Cardiac muscle cell (in vitro differentiated cells and primary cell): ENCODE data around the gene AGAP1. TPM values are rescaled to one million over a fixed set of nuclear protein-coding genes. Genes with fewer than 3 reads are reported as not detected.

Experiments used
- DNase-seq, 2 donors: peaks; one replicate each; pipeline versions ENCODE4 v3.0.0 to v3.0.0-alpha.2; 2010 to 2017; ENCODE audit warnings: low read depth in 1 of 2, low spot score in 1 of 2
- H3K27ac ChIP-seq: fragments of 200-600 bp; sonication (generic); 2 replicates; pipeline ENCODE4 v1.5.1; 2016
- H3K27me3 ChIP-seq: fragments of 200-600 bp; sonication (generic); 2 replicates; pipeline ENCODE4 v1.6.0; 2016; ENCODE audit warnings: control low read depth
- H3K36me3 ChIP-seq: fragments of 200-600 bp; sonication (generic); 2 replicates; pipeline ENCODE4 v1.5.1; 2016; ENCODE audit warnings: control low read depth
- H3K4me1 ChIP-seq: fragments of 200-600 bp; sonication (generic); 2 replicates; pipeline ENCODE4 v1.8.1; 2017; ENCODE audit warnings: low read depth, mild to moderate bottlenecking, mixed run types
- H3K4me3 ChIP-seq: fragments of 200-600 bp; sonication (generic); 2 replicates; pipeline ENCODE4 v1.5.1; 2016; ENCODE audit warnings: mild to moderate bottlenecking
- H3K9me3 ChIP-seq: fragments of 200-600 bp; sonication (generic); 2 replicates; pipeline ENCODE4 v1.5.1; 2017; ENCODE audit warnings: low read depth, mild to moderate bottlenecking, control low read depth
- CTCF ChIP-seq: IDR thresholded peaks from 2 replicates; pipeline ENCODE4 v1.5.1; 2012; ENCODE audit warnings: low read depth, mild to moderate bottlenecking, low read length
- polyA plus RNA-seq: library from polyadenylated mRNA; unstranded; fragments of >200 nt; fragmentation: Nextera tagmentation; extraction: Ambion mirVana; gene quantifications from 2 replicates; pipeline ENCODE4 v1.2.1, GENCODE V29; 2016
- total RNA-seq: library from RNA; depleted of rRNA; stranded (reverse); fragments of >200 nt; gene quantifications from 2 replicates; pipeline ENCODE4 v1.2.3, GENCODE V29; 2016

The AGAP1 gene
- total and polyA plus RNA-seq, 2 experiments from 2014 or later, result 8.6 to 38.2 TPM

DNA sequence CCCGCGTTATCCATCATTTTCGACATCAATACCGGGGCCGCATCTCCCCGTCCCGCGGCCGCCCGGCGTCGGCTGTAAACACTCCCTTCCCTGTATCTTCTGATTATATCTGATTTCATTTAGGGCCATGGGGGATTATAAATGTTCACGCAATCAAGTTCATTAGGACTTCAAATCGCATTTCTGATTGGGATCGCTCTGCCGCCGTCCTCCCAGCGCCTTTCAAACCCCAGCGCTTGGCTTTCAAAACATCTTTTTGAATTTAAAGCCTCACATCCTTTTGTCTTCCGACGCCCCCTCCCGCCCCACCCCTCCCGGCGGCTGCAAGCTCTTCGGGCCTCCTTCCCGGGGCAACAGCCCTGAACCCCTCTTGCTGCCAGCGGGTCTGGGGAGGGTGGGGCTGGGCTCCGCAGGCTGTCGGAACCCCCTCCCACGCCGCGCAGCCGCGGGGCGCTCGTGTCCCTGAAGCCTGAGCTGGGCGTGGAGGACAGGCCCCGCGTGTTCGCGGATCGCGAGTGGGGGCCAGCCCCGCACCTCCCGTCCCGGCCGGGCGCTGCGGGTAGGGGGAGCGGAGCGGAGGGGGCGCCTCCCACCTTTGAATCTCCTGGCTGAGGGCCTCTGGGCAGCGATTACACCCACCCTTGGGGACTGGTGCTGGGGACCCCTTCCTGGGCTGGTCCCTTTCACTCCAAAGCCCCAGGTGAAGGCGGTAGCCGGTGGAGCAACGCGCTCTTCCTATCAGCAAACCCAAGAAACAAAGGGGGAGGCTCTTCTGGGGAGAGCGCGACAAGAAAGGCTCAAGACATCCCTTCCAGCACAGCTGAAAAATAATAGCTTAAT, 685.6 kb downstream of the AGAP1 start:
- peak overlapping the region; percentile 5 for H3K4me3 ChIP-seq
- H3K27ac ChIP-seq, result no peak overlapping the region
- no peaks in the 10 kb centered on the region for H3K36me3 ChIP-seq
- no peaks in the 10 kb centered on the region for H3K9me3 ChIP-seq
- TF ChIP-seq CTCF, result no peak
- no peaks in the 10 kb centered on the region for H3K4me1 ChIP-seq
- peaks cover 82% of the 10 kb centered on the region for H3K27me3 ChIP-seq
- no peak for DNase-seq

DNA sequence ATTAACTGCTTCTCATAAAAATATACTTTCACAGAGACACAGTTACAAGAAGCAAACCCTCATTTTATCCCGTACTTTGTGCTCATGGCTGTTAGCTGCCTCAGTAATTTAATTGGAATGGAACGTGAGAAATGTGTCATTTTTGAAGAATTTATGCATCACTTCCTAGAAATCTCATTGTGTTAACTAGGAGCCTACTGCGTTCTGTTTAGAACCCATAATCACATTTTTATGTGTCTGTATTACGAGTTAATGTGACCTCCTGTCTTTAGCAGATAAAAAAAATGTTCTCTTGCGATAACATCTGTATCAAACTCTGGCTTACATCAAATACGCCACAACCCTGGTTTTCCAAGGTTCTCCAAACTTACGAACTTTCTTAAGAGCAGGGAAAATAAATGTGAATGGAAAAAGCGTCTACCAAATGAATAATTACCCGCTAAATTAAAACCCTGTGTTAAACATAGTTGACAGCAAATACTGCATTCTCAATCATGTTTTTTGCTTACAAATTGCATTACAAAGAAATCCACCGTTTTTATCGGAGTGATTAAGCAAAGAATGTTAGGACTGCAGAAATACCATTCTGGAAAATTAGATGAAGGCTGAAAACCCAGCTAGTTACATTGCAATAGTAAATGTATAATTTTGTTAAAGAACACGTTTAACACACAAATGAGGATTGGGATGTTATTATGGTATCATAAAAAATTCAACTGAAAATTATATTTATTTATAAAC, 686.4 kb downstream of the AGAP1 start:
- no peak overlapping the region for H3K27ac ChIP-seq
- H3K4me3 ChIP-seq, result no peak overlapping the region
- H3K4me1 ChIP-seq, result no peaks in the 10 kb centered on the region
- peaks cover 74% of the 10 kb centered on the region for H3K27me3 ChIP-seq
- H3K9me3 ChIP-seq, result no peaks in the 10 kb centered on the region
- H3K36me3 ChIP-seq, result no peaks in the 10 kb centered on the region
- TF ChIP-seq CTCF, result no peak
- peak in 1 of 2 donors; percentile 67 for DNase-seq

DNA sequence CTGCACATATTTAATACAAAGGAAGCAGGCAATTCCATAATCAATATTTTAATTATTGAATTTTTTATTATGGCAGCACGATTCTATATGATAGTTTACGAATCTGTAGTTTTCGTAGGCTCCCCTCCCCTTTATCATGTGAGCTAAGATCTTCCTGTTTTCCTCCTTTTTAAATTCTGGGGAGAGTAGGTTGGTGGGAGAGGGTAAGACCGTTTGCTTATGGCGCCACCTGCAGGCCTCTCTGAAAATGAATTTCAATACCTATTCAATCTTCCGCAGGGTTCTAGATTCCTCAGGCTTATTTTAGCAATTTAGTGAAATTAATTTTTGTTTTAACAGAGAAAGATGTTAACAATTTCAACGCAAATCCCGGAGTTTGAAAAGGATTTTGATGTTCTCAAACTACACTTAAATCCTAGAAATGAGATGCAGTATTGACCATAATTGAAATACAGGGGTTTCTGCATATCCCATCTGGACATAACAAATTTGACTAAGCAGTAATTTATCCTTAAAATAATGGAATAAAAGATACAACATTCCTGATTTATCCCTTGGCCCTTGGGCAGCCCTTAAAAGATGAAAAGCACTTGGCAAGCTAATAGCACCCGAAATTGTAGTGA, 687.1 kb downstream of the AGAP1 start:
- Histone ChIP-seq H3K9me3 (no peaks in the 10 kb centered on the region), H3K27ac (no peak overlapping the region), H3K36me3 (no peaks in the 10 kb centered on the region), H3K4me3 (no peak overlapping the region), H3K4me1 (no peaks in the 10 kb centered on the region), H3K27me3 (peaks cover 67% of the 10 kb centered on the region)
- peak; percentile 78 to 82 for DNase-seq
- peak; percentile 69 for TF ChIP-seq CTCF
